Prostate gland (tissue), 2 donors: ENCODE data around the gene SYNPO. TPM values are rescaled to one million over a fixed set of nuclear protein-coding genes. Genes with fewer than 3 reads are reported as not detected.

Experiments
- DNase-seq: peaks from one replicate; pipeline ENCODE4 v3.0.0-alpha.2; 2019; ENCODE audit warnings: low spot score
- H3K27ac ChIP-seq, 2 donors: fragments of 200-600 bp; sonication (generic); 2 replicates each; pipeline ENCODE4 v1.5.1; 2017 to 2019
- H3K27me3 ChIP-seq: fragments of 200-600 bp; sonication (generic); replicated peaks from 2 replicates; pipeline ENCODE4 v1.5.1; 2019; ENCODE audit not compliant: insufficient read depth
- H3K36me3 ChIP-seq, 2 donors: fragments of 200-600 bp; sonication (generic); 1 replicate in 1 of 2; 2 replicates in 1 of 2; pipeline versions ENCODE4 v1.5.1 to v1.8.1; 2017 to 2019
- H3K4me1 ChIP-seq: fragments of 200-600 bp; sonication (generic); replicated peaks from 2 replicates; pipeline ENCODE4 v1.5.1; 2019
- H3K4me3 ChIP-seq, 2 donors: fragments of 200-600 bp; sonication (generic); 2 replicates each; pipeline ENCODE4 v1.5.1; 2017 to 2019
- H3K9me3 ChIP-seq: fragments of 200-600 bp; sonication (generic); 2 replicates; pipeline ENCODE4 v1.5.1; 2017
- CTCF ChIP-seq, 4 experiments: fragments of 200-600 bp in 2 of 4; fragments of 450-650 bp in 2 of 4; sonication (generic) in 2 of 4; IDR thresholded peaks; 1 replicate in 3 of 4; 2 replicates in 1 of 4; pipeline ENCODE4 v1.5.1; 2016 to 2019; ENCODE audit warnings: antibody characterized with exemption in 4 of 4, mild to moderate bottlenecking in 2 of 4, moderate library complexity in 2 of 4
- POLR2A ChIP-seq: fragments of 450-650 bp; IDR thresholded peaks from one replicate; pipeline ENCODE4 v1.6.1; 2016; ENCODE audit warnings: antibody characterized with exemption, mild to moderate bottlenecking
- POLR2AphosphoS5 ChIP-seq: sonication (generic); formaldehyde crosslinking; IDR thresholded peaks from one replicate; pipeline ENCODE4 v1.6.1; 2017; ENCODE audit warnings: antibody characterized with exemption
- WGBS: methylation state at CpG from one replicate; pipeline ENCODE4 v1.1.5; 2018; 5-methylcytosine and 5-hydroxymethylcytosine counted together
- intact Hi-C: fragments of 100-400 bp; cut with DNase I; formaldehyde crosslinking; loops from one replicate; pipeline ENCODE4 v1.14.2; 2022
- total RNA-seq, 2 donors: library from RNA; depleted of rRNA; stranded (reverse); fragments of >200 nt; gene quantifications; one replicate each; pipeline ENCODE4 v1.1.0, GENCODE V29; 2016

SYNPO gene
- total RNA-seq, 2 donors from 2014 or later: 13.7 to 61.0 TPM

DNA sequence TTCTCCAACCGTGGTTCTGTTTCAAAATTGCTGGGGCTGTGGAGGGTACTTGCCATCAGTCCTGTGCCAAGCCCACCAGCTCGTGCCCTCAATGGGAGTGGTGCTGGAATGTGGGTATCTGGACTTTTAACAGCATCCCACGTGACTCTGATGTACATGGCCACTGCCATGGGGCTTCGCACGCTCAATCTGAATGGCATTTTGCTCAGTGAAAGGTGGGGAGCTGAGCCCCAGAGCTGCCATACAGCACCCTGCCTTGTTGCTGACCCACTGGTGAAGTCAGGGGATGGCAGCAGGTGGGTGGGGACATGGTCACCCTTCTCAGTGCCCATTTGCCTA lies 16.6 kb upstream of the SYNPO start:
- Histone ChIP-seq H3K27me3 (no peaks in the 10 kb centered on the region), H3K9me3 (no peaks in the 10 kb centered on the region), H3K4me3 (no peak overlapping the region), H3K27ac (peak overlapping the region; percentile 84), H3K36me3 (no peaks in the 10 kb centered on the region), H3K4me1 (no peaks in the 10 kb centered on the region)
- no peak for TF ChIP-seq POLR2A
- TF ChIP-seq POLR2AphosphoS5: no peak
- TF ChIP-seq CTCF (IDR thresholded peaks at IDR 0.05): no peak
- no peak for DNase-seq
- WGBS: 76% methylated on average over 5 of the region's 5 CpGs
- intact Hi-C loops: no loop called here

GRCh38 chr5:150624334-150625163 lies 15.9 kb upstream of the SYNPO start:
- Histone ChIP-seq H3K4me1 (no peaks in the 10 kb centered on the region), H3K36me3 (no peaks in the 10 kb centered on the region), H3K9me3 (no peaks in the 10 kb centered on the region), H3K4me3 (peak overlapping the region; percentile 42 to 54), H3K27me3 (no peaks in the 10 kb centered on the region), H3K27ac (peak overlapping the region; percentile 84)
- DNase-seq: no peak
- intact Hi-C loops: no loop called here
- WGBS: 4% methylated on average over 54 of the region's 74 CpGs
- no peak for TF ChIP-seq POLR2AphosphoS5
- TF ChIP-seq POLR2A: no peak
- no peak for TF ChIP-seq CTCF (IDR thresholded peaks at IDR 0.05)

DNA sequence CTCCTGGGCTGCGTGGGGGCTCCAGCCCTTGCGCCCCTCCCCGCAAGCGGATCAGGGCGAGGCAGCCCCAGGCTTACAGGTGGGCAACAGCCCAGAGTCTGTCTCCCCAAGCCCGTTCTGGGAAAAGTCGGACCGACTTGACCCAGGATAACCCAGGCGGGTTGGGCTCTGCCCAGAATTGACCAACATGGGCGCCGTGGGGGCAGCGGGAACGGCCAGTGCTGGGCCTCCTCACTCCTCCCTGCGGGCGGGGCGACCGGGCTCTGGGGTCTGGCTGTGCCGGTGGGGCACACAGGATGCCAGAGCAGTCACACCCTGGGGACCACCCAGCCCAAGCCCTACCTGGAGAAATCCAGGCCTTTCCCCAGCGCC lies 15.3 kb upstream of the SYNPO start:
- Histone ChIP-seq H3K9me3 (no peaks in the 10 kb centered on the region), H3K36me3 (no peaks in the 10 kb centered on the region), H3K27me3 (no peaks in the 10 kb centered on the region), H3K27ac (peak overlapping the region; percentile 84), H3K4me3 (peak overlapping the region; percentile 42 to 54), H3K4me1 (no peaks in the 10 kb centered on the region)
- no peak for TF ChIP-seq CTCF (IDR thresholded peaks at IDR 0.05)
- DNase-seq: no peak
- intact Hi-C loops: no loop called here
- 0% methylated on average over 1 of the region's 19 CpGs for WGBS

- Histone ChIP-seq H3K4me1 (no peaks in the 10 kb centered on the region), H3K27me3 (no peaks in the 10 kb centered on the region), H3K4me3 (peak overlapping the region; percentile 42 to 54), H3K36me3 (no peaks in the 10 kb centered on the region), H3K27ac (peak overlapping the region; percentile 84), H3K9me3 (no peaks in the 10 kb centered on the region)
- 55% methylated on average over 10 of the region's 10 CpGs for WGBS
- TF ChIP-seq POLR2AphosphoS5 (no peak), POLR2A (no peak), CTCF (IDR thresholded peaks at IDR 0.05) (no peak)
- no peak for DNase-seq
- intact Hi-C loops: no loop called here
Measured at GRCh38 chr5:150625831-150626746, 14.4 kb upstream of the SYNPO start.
